GM19438 (cell line): ENCODE data around the gene CHORDC1.
A peak's percentile ranks its signal among the peaks of the same experiment; 100 is the strongest.
"Not testable (repeated sequence)": the region's sequence is repeated elsewhere in the genome, so short reads cannot be mapped to it uniquely, and the experiment has no call there.

Source experiments
- ATAC-seq: cut with Tn5 transposase; IDR thresholded peaks from one replicate; pipeline ENCODE4 v1.9.1; 2021; ENCODE audit warnings: low read depth; ENCODE audit not compliant: unreplicated experiment

CHORDC1 gene

DNA sequence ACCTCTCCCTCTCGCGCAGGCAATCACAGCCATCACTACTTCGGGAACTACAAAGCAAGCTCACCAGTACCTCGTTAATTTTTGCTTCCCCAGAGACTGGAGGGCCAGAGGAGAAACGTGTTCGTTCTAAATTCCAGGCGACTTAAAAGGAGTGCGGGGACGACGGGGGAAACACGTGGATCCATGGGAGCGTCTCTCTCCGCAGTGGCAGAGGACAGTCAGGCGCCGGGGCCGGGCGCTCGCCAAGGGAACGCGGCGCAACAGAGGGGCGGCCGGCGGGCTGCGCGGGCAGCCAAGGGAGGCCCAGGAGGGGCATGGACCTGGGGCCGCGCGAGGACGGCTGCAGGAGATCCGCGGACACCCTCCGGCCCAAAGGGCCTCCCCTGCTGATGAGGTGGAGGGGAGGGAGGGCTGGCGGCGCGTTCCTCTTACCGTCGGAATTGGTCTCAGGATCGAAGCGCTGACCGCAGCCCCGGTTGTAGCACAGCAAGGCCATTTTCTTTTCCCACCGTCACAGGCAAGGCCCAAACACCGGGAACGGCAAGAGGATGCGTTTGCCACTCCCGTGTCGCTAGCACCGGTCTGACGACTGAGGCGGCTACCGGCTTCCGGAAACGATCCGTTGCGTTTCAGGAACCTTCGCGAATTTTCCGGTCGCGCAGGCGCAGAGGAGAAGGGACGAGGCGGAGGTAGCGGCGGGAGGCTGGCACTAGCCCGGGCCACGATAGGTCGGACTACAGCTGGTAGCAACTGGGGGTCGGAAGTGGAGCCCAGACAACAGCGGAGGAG is at the start of gene CHORDC1:
TSS of gene CHORDC1 (minus strand) at position 591 of the 789 bp plus-strand sequence. CDS start at position 496, 95 bp downstream.
- ATAC-seq = peak; percentile 92

DNA sequence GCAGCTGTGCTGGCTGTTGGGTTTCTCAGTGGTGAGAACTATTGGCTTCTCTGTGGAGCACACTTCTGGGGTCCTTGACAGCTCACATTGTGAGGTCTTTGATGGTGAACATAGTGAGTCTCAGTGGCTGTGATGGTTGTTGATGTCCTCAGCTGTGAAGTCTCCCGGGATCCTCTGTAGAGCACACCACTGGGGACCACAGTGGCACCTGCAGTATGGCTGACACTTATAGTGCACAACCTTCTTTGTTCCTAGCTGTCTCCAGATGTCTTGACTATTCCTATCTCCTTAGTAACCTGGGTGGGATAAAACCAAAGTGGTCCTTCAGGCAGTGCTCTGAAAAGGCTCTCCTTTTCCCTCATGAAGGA is 34.3 kb upstream of the CHORDC1 start:
- ATAC-seq = no peak

DNA sequence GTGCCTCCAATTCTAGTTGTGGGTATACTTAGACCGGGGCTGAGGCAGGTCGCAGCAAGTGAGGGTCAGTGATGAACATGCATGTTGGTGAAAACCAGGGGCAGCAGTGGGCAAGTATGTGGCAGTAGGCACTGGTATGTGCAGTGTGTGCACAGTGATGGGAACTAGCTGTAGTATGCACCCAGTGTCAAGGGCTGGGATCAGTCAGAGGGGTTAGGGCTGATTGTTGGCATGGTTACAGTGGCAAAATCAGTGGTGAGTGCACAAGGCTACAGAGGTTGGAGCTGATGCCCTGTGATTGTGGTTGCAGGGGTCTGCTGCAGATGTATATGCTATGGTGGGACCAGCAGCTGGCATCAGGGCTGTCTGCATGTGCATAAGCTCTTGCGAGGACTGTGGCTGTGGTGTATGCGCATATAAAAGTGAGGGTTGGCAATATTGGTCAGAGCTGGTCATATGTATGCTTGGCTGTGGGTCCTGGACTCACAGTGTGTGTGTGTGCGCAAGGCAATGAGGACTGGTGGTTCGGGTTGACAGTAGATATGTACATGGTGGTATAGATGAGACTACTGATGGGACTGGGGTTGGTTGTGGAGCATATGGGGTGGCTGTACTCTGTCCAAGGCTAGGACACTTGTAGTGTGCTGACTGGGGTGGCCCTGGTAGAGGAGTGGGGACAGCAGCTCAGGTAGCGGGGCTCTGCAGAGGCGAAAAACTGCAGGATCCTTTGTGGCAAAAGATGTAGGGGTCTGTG is 33.7 kb upstream of the CHORDC1 start:
- ATAC-seq = no peak

DNA sequence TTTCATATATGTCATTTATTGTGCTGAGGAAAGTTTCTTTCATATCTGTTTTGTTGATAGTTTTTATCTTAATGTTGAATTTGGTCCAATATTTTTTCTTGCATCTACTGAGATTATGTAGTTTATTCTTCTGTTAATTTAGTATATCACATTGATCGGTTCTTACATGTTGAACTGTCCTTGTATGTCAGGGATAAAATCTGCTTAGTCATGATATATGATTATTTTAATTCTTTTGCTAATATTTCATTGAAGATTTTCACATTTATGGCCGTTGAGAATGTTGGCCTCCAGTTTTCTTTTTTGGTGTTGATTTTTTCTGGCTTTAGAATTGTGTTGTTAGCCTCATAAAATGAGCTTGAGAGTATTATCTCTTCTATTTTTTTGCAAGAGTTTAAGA is 31.2 kb upstream of the CHORDC1 start:
- ATAC-seq = no peak

DNA sequence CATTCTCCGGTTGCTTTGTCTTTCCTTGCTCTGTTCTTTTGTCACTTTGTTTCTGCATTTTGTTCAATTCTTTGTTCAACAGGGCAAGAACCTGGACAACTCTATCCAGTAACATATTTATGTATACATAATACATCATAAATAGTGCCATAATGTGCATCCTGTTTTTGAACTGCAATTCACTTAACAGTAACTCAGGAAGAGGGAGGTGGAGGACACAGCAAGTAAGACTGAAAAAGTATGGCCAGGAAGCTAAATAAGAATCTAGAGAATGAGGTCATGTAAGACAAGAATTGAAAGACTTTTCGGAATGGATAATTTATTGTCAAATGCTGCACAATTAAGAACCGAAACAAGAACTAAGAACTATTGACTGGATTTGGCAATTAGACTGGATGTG is 29.2 kb upstream of the CHORDC1 start:
- no peak for ATAC-seq

DNA sequence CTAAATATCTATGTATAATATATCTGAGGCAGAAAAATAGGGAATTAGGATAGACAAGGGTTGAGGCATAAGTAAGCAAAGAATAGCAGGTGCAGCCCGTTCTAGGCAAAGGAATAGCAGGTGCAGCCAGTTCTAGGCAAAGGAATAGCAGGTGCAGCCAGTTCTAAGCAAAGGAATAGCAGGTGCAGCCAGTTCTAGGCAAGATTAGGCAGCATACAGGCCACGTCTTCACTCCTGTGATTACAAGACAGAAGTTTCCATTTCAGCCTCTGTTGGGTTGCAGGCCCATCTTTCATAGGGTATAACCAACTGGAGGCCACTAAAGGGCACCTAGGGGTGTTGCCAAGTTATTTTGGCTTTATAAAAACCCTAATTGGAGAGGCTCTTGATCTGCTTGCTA is 28.8 kb upstream of the CHORDC1 start:
- no peak for ATAC-seq

DNA sequence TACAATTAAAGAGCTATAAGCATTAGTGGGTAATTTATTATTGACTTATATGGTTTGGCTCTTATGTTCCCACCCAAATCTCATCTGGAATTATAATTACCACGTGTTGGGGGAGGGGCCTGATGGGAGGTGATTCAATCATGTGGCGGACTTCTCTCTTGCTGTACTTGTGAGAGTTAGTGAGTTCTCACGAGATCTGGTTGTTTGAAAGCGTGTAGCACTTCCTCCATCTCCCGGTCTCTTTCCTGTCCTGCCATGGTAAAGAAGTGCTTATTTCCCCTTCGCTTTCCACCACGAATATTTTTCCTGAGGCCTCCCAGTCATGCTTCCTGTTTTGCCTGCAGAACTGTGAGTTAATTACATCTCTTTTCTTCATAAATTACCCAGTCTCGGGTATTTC is 28.1 kb upstream of the CHORDC1 start:
- no peak for ATAC-seq

DNA sequence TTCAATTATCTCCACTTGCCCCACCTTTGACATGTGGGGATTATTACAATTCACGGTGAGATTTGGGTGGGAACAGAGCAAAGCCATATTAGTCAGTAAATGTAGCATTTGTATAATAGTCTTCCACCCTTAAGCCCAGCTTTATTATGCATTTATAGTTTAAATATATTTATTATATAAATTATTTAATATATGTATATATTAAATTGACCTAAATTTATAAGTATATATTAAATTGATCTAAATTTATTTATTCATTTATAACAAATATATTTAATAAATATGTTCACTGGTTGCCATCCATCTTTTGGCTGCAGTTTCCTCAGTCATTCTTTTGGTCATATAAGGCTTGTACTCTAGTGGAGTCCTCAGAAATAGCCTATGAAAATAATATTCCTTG is 23.6 kb upstream of the CHORDC1 start:
- no peak for ATAC-seq

DNA sequence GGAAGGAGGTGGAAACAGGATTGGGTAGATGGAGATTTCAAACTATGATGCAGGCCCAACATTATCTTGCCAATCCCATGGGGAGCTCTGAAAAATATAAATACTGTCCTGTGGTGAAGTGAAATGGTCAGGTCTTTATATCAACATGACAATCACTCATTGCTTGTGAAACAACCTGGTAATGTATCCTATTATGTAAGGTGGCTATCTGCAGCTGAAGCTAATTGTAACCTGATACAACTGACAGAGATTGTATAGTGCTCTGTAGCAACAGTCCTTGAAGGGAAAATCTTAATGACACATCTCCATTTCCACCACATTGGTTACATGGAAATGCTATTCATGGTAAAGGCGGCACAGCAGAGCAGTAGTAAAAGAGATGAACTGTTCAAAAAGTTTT is 20.7 kb upstream of the CHORDC1 start:
- no peak for ATAC-seq

GRCh38 chr11:90242894-90243416 is 20.1 kb upstream of the CHORDC1 start:
- ATAC-seq = no peak

- ATAC-seq = no peak
Measured at GRCh38 chr11:90241414-90241813, 18.6 kb upstream of the CHORDC1 start.

DNA sequence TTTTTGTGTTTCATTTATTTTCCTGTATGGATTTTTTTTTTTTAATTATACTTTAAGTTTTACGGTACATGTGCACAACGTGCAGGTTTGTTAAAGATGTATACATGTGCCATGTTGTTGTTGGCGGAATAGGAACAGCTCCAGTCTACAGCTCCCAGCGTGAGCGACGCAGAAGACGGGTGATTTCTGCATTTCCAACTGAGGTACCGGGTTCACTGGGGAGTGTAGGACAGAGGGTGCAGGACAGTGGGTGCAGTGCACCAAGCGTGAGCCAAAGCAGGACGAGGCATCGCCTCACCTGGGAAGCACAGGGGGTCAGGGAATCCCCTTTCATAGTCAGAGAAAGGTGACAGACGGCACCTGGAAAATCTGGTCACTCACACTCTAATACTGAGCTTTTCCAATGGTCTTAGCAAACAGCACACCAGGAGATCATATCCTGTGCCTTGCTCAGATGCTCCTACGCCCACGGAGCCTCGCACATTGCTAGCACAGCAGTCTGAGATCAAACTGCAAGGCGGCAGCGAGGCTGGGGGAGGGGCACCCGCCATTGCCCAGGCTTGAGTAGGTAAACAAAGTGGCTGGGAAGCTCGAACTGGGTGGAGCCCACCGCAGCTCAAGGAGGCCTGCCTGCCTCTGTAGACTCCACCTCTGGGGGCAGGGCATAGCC is 17.3 kb upstream of the CHORDC1 start:
- ATAC-seq = not testable (repeated sequence)

GRCh38 chr11:90237004-90237403 is 14.2 kb upstream of the CHORDC1 start:
- no peak for ATAC-seq

GRCh38 chr11:90235526-90235925 is 12.7 kb upstream of the CHORDC1 start:
- no peak for ATAC-seq

GRCh38 chr11:90234977-90235376 is 12.1 kb upstream of the CHORDC1 start:
- no peak for ATAC-seq

GRCh38 chr11:90229791-90230190 is 6.9 kb upstream of the CHORDC1 start:
- ATAC-seq = no peak

- no peak for ATAC-seq
Measured at GRCh38 chr11:90228056-90228455, 5.2 kb upstream of the CHORDC1 start.

DNA sequence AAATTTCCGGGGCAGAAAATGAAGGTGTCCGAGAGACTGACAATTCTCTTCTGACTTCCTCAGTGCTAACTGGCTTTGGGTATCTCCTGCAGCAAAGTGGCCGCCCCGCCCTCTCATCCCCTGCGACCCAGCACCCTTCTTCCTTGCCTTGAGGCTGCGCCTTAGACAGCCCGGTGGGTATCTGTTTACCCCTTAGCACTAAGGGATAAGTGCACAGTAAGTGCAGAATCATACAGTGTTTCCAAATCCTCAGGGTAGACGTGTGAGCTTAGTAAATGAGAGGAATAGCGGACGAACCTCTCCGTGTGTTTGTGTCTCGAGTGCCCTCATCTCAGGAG is 368 bp upstream of the CHORDC1 start:
- peak; percentile 50 for ATAC-seq

GRCh38 chr11:90221803-90222458 is 918 bp downstream of the CHORDC1 start:
- ATAC-seq = peak; percentile 20

DNA sequence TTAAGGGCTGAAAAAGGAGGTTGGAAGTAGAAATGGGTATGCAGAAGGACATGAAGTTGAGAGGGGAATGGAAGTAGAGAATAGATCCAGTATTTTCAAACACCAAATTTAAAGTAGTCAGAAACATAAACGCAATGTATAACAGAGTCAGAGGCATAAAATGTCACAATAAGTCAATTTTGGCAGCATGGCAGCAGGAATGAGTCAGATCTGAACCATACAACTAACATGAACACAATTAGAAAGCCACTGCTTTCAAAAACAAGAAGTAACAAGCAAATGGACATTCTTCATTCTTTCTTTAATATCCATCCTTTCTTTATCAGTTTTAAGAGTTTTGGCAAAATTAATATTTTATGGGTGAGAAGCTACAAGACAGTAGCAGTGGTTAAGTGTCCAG is 2.5 kb downstream of the CHORDC1 start:
- no peak for ATAC-seq

DNA sequence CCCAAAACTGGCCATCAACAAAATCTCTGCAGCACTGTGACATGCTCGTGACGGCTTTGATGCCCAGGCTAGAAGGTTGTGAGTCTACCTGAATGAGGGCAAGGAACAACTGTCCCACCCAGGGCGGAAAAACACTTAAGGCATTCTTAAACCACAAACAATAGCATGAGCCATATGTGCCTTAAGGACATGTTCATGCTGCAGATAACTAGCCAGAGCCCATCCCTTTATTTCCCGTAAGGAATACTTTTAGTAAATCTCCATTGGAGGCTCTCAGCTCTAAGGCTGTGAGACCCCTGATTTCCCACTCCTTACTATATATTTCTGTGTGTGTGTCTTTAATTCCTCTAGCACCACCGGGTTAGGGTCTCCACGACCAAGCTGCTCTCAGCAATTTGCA is 3.4 kb downstream of the CHORDC1 start:
- no peak for ATAC-seq
